ENCODE data around the gene KLHL26.

DNA sequence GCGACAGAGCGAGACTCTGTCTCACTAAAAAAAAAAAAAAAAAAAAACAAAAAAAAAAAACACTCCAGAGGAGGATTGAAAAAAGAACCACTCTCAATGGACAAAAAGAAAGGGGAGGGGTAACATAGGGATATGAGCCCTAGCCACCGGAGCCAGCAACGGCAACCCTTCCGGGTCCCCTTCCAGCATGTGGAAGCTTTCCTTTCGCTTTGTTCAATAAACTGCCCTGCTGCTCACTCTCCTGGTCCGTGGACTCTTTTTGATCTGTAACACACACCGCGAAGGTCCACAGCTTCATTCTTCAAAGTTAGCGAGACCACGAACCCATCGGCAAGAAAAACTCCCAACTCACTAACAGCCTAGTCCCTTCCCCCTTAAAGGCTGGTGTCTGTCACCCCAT is 49.3 kb upstream of the KLHL26 start:
- TF ChIP-seq, protein P1, sequence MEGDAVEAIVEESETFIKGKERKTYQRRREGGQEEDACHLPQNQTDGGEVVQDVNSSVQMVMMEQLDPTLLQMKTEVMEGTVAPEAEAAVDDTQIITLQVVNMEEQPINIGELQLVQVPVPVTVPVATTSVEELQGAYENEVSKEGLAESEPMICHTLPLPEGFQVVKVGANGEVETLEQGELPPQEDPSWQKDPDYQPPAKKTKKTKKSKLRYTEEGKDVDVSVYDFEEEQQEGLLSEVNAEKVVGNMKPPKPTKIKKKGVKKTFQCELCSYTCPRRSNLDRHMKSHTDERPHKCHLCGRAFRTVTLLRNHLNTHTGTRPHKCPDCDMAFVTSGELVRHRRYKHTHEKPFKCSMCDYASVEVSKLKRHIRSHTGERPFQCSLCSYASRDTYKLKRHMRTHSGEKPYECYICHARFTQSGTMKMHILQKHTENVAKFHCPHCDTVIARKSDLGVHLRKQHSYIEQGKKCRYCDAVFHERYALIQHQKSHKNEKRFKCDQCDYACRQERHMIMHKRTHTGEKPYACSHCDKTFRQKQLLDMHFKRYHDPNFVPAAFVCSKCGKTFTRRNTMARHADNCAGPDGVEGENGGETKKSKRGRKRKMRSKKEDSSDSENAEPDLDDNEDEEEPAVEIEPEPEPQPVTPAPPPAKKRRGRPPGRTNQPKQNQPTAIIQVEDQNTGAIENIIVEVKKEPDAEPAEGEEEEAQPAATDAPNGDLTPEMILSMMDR (IDR thresholded peaks at IDR 0.05) = no peak
- TF ChIP-seq POLR2A (IDR thresholded peaks at IDR 0.05) = no peak
